Activated CD8-positive, alpha-beta memory T cell treated with anti-CD3 and anti-CD28 coated beads for 48 hours (primary cell): ENCODE data around the gene ZFYVE27.

Source experiments
- DNase-seq, 3 experiments: peaks; one replicate each; pipeline ENCODE4 v3.0.0-alpha.2; 2020; ENCODE audit warnings: low read depth in 2 of 3, low spot score in 2 of 3

ZFYVE27 gene

DNA sequence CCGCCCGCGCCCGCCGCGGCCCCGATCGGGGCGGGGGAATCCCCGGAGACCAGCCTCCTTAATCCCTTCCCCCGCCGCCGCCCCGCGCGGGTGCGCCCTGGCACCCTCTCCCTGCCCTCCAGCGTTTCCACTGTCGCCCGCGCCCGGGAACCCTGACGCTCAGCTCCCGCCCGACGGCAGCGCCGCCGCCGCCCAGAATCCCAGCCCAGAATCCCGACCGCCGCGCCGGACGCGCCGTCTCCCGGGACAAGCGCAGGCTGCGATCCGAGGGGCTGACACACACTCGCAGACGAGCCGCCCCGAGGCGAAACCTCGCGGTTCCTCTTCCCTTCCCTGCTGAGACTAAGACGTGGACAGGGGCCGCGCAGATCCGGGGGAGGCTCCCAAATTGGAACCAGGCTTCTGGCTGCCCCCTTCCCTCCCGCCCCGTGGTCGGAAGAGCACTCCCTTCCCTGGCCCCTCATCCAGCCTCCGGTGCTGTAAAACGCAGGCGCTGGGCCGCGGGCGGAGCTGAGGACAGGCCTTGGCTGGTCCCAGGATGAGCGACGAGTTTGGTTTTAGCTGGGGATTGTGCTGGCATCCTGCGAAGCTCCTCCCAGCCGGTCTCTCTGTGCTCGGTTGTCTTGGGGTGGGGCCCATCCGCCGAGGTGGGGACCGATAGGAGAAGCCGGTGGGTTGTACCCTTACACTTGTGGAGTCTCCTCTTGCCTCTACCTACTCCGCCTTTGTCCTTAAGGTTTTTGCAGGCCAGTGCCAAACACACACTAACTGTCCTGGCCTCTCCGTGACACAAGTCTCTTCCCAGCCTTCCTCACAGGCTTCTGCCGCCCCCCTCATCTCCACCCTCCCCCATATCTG, 22.3 kb upstream of the ZFYVE27 start:
- peak in 1 of 3 experiments; percentile 14 for DNase-seq

DNA sequence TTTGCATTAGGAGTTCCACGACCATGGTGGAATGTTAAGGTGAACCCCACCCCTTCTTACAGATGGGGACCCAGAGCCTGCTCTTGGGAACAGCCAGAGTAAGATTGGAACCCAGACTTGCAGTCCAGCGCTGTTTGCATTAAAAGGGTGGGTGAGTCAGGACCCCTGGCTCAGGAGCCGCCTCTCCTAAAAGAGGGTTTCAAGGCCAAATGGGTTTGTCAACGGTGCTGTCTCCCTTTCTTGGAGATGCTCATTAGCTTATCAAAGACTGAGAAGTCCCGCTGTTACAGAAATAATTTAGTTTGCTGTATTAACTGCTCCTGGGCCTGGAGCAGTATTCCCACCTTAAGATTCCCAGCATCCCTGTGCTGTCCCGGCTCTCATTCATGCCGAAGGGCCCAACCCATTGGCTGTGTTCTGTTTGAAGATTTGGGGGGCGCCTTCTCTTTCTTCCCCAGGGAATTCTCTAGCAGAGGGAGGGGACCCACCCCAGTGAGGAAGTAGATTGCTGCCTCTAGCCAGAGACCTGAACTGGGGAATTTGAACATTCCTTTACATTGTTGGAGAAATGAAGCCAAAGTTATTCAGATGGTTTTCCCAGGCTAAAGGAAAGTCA, 21.6 kb upstream of the ZFYVE27 start:
- no peak for DNase-seq

DNA sequence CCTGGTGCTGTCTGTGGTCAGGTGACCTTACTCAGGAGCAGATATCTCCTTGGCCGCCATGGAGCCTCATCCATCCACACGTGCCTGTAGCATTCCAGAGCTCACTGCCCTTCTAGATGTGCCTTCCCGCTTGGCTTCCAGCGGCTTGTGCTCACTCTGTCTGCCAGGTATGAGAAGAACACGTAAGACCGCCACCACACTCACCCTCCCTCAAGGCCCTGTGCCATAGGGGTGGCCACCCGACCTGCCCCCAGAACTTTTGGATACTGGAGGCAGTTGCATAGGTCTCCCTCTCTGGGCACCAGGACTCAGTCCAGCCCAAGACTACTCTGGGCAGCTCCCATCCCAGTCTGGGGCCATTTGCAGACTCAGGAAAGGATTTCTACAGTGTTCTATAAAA, 19.3 kb upstream of the ZFYVE27 start:
- DNase-seq: no peak

DNA sequence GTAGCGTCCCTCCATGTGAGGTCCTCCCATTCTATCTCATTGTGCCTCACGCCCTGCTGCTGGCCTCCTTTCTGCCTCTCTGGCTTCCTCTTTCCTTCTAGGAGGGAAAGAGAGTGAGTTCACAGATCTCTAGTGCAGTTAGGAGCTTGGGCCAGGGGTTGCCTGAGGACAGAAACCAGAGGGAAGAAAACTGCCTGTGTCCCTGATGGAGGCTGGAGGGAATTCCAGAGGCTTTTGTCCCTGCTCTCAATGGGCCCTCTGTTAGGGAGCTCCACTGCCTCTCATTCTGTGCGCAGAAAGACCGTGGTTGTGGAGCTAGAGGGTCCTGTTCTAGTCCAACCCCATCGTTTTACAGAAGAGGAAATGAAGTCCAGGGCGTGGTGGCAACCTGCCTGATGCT, 18.8 kb upstream of the ZFYVE27 start:
- DNase-seq: no peak

DNA sequence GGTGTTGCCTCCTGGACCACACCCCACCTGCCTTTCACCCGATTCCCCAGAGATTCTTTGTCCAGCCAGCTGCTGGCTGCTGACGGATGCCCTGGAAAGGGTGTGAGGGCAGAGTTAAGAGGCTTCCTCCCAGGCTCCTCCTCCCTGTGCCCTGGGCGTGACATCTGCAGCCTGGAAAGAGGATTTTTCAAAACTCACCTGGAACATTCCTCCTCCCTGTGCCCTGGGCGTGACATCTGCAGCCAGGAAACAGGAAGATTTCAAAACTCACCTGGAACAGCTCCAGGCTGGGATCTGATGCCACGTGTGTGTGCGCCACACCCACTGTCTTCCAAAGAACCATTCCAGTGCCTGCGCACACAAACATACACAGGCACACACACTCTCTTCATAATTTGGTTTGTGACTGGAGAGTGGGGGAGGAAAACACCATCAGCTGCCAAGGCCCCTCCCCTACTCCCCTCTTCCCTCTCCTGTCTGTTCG, 18.2 kb upstream of the ZFYVE27 start:
- DNase-seq: no peak

DNA sequence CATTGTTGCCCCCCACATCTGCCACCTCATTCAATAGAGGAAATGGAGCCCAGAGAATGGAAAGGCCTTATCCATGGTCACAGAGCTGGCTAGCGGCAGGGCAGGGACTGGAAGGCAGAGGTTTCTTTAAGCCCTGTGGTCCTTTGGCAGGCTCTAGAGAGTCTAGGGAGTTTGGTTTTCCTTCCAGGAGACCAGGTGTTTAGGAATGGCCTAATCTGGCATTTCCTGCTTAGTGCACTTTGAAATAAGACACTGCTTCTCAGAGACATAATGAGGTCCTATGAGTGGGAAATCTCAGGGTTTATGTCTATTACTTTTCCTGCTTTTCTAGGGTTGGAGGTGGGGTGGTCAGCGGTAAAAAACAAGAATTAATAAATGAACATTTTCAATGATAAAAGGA, 17.3 kb upstream of the ZFYVE27 start:
- DNase-seq: no peak

DNA sequence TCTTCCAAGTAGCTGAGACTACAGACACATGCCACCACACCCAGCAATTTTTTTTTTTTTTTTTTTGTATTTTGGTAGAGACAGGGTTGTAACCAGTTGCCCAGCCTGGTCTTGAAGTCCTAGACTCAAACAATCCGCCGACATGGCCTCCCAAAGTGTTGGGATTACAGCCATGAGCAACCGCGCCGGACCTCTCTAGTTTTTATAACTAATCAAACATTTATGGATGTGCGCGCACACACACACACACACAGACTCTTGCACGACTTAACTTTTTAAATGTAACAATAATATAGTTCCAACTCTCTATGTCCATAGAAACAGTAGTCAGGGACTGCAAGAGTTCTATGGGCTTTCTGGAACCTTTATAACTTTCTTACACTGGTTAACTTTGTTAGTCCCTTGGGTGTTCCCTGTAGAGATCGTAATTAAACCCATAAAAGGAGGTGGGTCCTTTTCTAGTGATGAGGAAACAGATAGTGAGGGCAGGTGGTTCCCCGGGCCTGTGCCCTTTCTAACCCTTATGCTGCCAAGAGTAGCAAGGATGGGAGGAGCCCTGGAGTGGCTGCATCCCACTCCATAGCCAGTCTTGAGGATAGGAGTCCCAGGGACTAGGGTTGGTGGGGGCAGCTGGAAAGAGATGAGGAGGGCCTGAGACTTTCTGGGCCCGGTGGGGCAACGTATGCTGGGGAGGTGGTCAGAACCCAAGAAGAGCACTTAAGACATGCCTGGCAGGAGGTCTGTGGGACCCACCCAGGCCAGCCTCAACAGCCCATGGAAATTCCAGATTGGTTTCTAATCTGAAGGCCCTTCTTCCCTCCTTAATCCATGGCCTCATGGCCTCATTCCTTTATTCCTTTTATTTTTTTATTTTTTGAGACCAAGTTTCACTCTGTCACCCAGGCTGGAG, 14.8 kb upstream of the ZFYVE27 start:
- no peak for DNase-seq

DNA sequence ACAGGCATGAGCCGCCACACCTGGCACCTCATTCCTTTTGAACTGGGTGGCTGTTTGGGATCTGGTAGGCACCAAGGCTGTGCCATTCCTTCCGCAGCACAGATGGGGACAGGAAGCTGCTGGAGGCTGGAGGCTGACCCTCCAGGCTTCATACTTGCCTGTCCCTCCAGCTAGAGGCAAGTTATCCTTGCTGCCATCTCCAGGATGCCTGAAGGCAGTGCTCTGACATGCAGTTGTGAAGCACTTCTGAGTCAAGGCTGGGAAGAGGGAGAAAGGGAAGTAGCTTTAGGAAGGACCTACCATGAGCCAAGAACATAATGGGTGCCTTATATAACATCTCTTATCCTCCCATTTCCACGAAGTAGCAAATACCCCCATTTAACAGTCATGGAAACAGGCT, 13.9 kb upstream of the ZFYVE27 start:
- DNase-seq: no peak

DNA sequence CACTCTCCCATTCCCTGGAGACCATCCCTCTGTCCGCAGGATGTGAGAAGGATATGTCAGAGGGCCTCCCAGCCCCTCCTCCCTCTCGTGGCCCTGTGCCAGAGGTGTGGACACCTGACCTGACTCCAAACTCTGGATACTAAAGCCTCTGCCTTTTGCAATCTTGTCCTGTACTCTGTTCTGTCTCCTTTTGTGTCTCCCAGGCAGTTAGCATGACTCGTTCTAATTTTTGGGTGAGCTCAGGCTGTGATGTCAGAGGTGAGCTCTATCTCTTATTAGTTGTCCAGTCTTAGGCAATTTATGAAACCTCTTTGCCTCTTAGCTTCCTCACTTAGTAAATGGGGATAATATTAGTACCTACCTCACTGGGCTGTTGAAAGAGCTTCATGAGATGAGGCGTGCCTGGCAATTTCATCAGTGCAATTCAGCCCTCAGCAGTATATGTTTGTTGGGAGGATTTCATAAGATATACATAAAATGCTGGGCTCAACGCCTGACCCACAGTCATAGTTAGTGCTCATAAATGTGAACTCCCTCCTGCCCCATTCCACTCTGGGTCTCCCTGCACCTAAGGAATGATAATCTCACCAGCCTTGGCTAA, 12.5 kb upstream of the ZFYVE27 start:
- no peak for DNase-seq

DNA sequence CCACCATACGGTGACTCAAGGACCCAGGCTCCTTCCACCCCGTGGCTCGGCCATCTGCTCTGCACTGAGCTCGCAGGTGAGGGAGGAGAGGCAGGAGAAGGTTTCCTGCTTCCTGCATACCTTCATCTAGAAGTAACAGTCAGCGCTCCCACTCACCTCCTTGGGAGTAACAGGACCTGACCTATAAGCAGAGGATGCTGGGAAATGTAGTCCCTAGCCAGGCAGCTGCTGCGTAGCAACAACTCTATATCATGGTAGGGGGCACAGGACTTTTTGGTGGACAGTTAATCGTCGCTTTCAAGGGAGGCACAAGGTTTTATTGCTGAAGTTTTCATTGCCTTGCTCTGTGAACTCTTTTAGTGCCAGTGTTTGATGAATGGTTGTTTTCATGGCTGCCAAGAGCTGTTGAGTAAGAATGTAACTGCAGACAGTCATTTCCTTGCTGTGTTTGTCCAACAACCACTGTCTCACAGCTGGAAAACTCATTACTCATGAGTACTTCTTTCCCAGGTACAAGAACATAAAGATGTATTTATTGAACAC, 10.2 kb upstream of the ZFYVE27 start:
- no peak for DNase-seq

DNA sequence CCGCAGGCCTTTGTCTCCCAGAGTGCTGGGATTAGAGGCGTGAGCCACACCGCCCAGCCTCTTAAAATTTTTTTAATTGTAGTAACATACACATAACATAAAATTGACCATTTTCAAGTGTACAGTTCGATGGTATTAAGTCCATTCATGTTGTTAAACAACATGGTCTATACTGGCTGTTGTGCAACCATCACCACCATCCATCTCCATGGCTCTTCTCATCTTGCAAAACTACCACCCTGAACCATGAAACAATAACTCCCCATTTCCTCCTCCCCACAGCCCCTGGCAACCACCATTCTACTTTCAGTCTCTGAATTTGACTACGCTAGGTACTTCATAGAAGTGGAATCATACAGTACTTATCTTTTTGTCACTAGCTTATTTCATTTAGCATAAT, 7.9 kb upstream of the ZFYVE27 start:
- no peak for DNase-seq

DNA sequence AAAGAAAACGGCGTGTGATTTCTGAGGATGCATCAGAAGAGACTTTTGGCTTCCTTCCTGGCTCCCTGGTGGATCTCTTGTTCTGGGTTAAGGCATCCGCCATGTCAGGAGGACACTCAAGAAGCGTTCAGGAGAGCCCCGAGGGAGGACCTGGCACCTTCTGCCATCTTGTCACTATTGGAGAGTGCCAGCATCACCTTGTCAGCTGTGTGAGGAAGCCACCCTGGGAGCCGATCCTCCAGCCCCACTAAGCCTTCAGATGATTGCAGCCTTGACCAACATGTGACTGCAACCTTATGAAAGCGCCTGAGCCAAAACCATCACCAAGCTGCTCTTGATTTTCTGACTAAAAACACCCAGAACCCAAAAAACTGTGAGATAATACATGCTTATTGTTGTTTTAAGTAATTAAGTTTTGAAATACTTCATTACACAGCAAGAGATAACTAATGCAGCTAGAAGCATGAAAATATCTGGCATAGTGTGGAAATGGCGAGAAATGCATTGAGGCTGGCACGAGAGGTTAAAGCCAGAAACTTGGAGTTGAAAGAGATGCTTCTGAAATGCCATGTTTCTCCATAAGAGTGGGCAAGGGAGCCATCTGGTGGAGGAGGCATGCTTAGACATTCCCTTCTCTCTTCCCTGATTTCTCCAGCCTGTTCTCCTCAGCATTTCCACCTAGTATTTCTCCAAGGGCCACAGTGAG, 5.4 kb upstream of the ZFYVE27 start:
- DNase-seq: no peak

DNA sequence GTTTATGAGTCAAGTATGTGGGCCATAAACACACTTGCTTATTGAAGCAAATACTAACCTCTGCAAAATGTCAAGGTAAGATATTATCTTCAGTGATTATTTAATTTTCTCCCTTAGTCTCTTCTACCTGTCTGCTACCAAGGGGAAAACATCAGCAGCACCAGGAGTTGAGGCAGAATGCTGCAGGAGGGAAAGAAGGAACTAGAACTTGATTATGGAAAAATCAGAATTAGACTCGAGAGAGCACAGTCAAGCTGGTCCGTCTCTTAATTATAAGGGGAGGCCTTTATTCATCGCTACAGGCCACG, 4.9 kb upstream of the ZFYVE27 start:
- DNase-seq: no peak

DNA sequence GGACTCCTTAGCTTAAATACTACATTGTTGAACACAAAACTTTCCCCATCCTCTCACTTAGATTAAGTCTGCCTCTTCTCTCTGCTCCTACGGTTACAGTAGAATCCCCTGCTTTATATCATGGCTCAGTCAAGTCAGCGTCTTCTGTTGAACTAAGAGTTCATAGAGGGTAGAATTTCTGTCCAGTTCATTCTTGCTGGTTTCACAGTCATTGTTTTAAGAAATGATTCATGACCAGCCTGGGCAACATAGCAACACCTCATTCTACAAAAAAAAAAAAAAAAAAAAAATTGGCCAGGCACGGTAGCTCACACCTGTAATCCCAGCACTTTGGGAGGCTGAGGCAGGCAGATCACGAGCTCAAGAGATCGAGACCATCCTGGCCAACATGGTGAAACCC, 3.7 kb upstream of the ZFYVE27 start:
- DNase-seq: no peak

DNA sequence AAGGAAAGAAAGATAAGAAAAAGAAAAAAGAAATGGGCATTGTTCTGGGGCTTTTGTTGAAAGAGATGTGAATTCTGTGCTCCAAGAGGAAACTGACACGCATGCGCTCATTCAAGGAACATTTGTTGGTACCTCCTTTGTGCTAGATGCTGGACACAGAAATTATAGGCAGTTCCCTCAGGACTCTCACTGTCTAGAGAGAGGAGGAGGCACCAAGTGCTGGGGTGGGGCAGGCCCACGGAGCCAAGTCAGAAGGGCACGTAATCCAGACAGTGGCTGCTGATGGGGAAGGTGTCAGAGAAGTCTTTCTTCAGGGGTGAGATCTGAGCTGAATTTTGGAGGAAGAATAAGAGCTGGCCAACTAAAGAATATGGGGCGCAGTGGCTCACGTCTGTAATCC, 2.9 kb upstream of the ZFYVE27 start:
- DNase-seq: no peak

DNA sequence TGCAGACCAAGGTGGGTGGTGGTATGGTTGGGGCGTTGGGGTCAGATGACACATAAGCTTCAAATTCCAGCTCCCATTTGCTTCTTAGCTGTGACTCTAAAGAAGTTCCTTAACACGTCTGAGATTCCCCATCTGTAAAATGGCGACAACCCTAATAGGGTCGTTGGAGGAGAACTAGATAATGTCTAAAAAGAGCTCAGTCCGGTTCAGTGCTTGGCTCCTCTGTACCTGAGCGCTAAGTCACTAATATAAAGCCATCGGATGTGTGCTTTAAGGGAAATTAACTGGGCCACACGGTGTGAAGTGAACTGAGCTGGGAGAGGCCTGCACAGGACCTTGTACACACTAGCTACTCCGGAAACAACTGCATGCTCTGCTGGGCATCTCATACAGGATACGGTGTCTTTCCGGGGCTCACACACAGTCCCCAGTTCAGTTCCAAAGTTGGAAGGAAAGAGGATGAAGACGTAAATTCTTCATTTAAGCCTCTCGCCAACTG, 476 bp upstream of the ZFYVE27 start:
- no peak for DNase-seq

DNA sequence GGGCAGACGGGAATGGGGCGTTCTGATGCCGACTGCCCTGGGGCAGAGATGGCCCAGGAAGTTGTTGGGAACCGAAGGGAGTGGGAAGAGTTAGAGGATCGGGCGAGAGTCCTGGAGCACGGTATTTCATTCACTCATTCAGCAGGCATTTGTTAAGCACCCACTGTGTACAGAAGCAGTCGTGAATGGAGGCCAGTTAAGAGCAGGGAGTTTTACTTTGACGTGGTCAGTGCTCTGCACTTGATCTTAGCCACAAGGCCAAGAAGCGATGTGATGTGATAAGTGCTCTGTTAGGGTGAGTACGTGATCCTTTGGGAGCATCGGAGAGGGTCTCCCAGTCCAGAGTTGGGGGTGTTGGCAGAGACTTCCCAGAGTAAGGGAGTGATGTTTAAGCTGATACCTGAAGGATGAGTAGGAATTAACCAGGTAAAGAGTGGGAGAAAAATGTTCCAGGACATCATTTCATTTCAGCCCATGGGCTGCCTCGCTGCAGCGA, 890 bp downstream of the ZFYVE27 start:
- DNase-seq: no peak

DNA sequence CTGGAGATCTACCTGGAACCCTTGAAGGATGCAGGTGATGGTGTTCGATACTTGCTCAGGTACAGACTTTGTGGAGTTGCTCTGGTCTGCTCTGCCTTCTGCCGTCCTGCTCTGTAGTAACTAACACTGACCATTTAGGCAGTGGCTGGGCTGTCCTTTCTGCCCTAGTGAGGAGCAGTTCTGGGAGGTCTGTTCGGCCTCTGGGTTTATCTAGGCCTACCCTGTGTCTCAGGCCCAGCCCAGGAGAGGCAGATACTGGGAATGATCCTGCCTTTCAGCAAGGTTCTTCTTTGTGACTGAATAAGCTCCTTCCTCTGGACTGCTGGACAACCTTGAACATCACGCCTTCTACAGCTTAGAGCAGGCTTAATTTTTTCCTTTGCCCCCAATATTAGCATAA, 1.7 kb downstream of the ZFYVE27 start:
- no peak for DNase-seq

DNA sequence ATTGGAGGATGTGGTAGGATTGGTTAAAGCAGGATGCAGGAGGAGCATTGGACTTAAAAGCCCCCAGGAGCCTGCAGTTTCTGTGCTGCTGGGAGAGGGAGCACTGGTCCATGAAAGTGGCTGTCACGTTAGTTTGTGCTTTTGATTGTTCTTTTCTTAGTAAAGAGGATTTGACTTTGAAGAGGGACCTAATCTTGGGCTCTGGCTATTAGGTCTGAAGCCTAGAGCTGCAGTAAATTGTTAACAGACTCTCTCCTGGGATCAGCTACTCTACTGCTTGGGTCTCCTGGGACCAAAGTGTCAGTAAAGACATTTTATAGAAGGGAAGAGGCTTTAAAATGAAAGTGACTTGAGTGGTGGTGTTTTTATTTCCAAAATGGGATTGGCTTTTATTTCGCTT, 3.7 kb downstream of the ZFYVE27 start:
- DNase-seq: no peak
